Activated CD8-positive, alpha-beta memory T cell treated with anti-CD3 and anti-CD28 coated beads, Interleukin-2, amount 50 U/mL, for 24 hours (primary cell): ENCODE data around the gene SSRP1.
"Not testable (repeated sequence)": the region's sequence is repeated elsewhere in the genome, so short reads cannot be mapped to it uniquely, and the experiment has no call there.

Source experiments
- DNase-seq: peaks from one replicate; pipeline ENCODE4 v3.0.0-alpha.2; 2020; ENCODE audit errors: extremely low read depth

Gene SSRP1

GRCh38 chr11:57300785-57301184, 34.9 kb downstream of the SSRP1 start:
- no peak for DNase-seq

GRCh38 chr11:57299150-57299737, 36.4 kb downstream of the SSRP1 start:
- no peak for DNase-seq

DNA sequence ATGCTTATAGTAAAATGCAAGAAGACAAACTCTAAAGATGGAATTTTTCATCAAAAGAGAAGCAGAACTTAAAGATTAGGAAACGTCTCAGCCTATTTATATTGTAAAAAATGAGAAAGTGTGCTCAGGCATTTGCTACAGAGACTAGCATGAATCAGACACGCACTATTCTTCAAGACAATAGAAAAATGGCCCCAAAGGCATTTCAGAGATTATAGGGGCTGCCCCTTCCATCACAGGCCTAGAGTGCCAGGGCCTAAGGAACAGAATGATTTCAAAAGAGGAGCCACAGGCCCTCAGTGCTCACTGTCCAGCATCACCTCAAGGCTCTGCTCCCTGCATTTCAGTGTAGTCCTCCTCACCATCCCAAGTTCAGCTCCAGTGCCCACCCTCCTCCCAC, 38.5 kb downstream of the SSRP1 start:
- no peak for DNase-seq

DNA sequence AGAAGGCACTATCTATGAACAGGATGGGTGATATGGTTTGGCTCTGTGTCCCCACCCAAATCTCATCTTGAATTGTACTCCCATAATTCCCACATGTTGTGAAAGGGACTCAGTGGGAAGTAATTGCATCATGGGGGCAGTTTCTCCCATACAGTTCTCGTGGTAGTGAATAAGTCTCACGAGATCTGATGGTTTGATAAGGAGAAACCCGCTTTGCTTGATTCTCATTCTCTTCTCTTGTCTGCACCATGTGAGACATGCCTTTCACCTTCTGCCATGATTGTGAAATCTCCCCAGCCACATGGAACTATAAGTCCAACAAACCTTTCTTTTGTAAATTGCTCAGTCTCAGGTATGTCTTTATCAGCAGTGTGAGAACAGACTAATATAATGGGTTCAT, 39.5 kb downstream of the SSRP1 start:
- DNase-seq: not testable (repeated sequence)

- no peak for DNase-seq
These were observed 41.2 kb downstream of the SSRP1 start for GRCh38 chr11:57294225-57295131.

DNA sequence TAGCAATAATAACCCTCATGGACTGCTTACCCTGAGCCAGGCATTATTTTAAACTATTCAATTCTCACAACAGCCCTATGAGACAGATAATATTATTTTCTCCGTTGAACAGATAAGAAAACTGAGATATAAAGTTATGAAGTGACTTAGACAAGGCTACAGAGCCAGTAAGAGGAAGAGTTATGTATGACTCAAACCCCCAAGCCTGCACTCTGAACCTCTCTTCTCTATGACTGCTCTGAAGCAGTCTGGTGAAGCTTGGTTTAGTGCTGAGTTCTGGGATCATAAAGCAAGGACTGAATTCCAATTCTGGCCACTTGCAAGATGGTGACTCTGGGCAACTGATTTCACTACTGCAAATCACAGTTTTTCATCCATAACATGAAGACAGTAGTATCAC, 45.4 kb downstream of the SSRP1 start:
- DNase-seq: no peak

DNA sequence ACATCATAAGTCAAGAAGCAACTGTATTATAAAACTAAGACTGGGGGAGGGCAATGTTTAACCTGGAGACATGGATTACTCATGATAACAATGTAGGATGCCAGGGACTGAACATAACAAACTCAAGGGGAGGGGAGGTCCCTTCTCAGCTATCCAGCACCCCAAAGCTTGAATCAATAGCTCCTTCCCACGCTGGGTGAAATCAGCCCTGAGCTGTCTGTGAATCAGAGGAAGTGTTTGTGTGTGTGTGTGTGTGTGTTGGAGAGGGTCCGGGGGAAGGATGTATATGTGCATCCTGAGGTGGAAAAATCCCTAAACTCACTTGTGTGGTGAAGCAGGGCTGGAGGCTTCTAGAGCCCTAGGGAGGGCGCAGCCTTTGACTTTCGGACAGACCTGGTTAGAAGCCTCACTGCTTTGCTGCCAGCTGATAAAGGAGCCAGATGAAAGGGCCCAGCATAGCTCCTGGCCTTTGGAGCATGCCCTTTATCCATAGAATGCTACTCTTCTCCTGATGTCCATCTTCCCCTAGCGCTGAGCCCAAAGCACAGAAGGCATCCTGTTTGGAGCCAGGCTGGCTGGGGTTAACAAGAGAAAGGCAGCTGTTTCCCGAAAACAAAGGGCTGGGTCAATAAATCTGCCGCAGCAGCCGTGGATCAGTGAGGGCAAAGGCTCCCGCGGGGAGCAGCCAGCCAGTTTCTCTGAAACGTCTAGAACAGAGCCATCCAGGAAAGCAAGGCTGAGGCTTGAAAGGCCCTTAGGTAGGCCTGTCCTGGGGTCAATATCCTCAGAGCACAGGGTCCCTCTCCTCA, 46.7 kb downstream of the SSRP1 start:
- DNase-seq: no peak

- no peak for DNase-seq
These were observed 47.8 kb downstream of the SSRP1 start for GRCh38 chr11:57287884-57288283.

- DNase-seq: no peak
These were observed 52.3 kb downstream of the SSRP1 start for GRCh38 chr11:57283231-57283990.

DNA sequence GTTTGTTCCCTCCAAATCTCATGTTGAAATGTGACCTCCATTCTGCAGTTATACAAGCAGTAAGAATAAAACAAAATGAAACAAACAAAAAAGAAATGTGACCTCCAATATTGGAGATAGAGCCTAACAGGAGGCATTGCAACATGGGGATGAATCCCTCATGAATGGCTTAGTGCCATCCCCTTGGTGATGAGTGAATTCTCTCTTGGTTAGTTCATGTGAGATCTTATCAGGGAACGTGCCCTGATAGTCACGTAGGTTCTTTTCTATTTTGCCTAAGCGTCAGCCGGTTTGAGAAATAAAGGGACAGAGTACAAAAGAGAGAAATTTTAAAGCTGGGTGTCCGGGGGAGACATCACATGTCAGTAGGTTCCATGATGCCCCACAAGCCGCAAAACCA, 54.1 kb downstream of the SSRP1 start:
- DNase-seq: not testable (repeated sequence)

GRCh38 chr11:57279116-57279515, 56.6 kb downstream of the SSRP1 start:
- DNase-seq: no peak

GRCh38 chr11:57278721-57279095, 57.0 kb downstream of the SSRP1 start:
- no peak for DNase-seq

DNA sequence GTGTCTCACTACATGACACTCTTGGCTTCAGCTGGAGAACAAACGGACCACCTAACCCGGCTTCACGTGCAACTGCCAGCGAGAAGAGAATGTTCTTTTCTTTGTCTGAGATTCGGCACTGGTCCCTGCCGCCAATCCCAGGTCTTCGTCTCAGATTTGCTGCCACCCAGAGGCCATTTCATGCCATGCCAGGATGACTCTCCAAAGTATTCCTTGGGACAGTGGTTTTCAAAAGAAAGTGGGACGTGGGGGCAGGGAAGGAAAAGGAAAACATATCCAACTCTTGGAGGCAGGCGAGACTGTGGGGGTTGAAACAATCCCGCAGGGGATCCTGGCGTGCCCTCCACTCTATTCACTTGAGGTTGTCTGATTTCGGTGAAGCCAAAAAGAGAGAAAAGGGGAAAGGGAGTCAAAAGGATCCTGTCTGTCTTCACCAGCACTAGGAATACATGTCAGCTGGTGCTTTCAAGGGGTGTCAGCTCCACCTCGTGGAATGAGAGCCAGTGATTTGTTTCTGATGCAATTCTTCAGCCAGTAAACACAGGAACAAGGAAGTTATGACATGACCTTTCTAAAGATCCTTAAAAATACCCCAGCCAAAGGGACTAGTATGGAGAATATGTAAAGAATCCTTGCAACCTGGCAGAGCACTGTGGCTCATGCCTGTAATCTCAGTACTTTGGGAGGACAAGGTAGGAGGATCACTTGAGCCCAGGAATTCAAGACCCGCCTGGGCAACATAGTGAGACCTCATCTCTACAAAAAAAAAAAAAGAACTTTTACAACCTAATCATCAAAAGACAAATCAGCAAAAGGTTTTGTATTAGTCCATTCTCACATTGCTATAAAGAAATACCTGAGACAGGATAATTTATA, 57.6 kb downstream of the SSRP1 start:
- DNase-seq: no peak

DNA sequence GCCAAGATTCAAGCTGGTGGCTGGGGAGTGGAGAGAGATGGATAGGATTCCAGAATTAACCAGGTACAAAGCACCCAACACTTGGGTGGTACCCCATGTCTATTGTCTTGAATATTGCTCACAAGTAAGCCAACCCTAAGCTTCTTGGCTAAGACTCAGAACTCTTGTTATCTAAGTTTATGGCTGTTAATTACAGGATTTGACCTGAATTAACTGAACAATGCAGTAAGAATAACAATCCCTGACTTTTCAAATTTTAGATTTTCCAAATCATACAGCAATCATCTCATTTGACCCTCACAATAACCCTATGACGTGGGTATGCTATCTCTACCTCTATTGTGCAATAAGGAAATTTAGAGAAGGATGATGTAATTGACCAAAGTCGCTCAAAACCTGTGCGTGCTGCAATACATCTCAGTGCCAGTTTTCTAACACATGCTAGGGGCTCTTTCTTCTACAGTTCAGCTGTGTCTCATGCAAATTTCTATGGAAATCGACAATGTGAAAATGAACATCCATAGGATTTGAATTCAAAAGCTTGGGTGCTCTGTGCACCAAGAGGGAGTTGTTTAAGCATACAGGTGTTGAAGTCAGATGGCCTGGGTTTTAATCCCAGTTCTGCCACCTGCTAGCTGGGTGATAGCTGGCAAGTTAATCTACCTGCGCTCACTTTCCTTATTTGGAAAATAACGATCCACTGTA, 58.6 kb downstream of the SSRP1 start:
- DNase-seq: no peak

GRCh38 chr11:57276169-57276970, 59.3 kb downstream of the SSRP1 start:
- no peak for DNase-seq
